Measurements from ENCODE around the gene RSRP1.

Gene RSRP1

DNA sequence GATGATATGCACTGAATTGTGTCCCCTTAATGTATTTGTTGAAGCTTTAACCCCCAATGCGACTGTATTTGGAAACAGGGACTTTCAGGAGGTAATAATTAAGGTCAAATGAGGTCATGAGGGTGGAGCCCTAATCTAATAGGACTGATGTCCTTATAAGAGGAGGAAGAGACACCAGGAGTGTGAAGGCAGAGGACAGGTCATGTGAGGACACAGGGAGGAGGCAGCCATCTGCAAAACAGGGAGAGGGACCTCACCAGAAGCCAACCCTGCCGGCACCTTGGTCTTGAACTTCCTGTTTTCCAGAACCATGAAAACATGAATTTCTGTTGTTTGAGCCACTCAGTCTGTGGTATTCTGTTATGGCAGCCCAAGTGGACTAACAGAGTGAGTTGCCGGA, 30.2 kb downstream of the RSRP1 start:
- no peak for DNase-seq

DNA sequence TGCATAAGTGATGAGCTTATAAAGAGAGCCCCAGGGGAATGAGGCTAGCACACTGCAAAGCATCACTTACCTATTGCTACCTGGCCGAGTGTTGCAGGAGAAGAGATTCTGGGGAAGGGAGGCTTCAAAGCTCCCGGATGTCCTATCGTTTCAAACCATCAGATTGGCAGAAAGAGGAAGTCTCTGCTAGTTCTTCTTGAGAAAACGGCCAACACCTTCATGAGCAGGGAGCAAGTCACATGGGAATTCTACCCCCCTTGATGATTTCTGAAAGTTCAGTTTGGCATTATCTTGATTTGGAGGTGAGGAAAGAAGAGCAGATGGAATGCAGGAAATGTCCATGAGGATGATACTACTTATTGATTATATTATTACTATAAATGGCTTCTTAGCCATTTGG, 31.1 kb downstream of the RSRP1 start:
- no peak for DNase-seq

DNA sequence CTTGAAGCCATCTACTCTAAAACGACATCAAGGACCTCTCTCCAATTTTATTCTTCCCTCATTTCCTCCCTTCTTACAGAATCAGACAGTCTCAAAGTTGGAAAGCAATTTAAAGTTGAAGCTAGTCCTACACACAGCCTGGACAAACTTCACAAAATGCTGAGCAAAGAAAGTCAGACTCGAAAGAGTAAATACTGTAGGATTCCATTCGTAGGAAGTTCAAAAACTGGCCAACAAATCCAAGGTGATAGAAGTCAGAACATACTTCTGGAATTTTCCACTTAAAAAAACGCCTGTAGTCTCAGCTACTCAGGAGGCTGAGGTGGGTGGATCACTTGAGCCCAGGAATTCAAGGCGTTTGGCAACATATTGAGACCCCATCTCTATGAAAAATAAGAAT, 34.5 kb downstream of the RSRP1 start:
- no peak for DNase-seq

DNA sequence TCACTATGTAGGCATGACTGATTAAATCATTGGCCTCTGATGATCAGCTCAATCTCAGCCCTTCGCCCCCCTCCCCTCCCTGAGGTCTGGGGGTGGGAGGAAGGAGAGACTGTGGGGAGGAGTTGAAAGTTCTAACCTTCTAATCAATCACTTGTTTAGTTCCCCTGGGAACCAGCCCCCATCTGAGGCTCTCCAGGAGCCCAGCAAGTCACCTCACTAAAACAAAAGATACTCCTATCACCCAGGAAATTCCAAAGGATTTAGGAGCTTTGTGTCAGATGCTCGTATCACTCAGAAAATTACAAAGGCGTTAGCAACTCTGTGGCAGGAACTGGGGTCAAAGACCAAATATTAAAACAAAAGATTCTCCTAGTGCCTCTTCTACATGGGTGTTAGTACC, 36.5 kb downstream of the RSRP1 start:
- no peak for DNase-seq

DNA sequence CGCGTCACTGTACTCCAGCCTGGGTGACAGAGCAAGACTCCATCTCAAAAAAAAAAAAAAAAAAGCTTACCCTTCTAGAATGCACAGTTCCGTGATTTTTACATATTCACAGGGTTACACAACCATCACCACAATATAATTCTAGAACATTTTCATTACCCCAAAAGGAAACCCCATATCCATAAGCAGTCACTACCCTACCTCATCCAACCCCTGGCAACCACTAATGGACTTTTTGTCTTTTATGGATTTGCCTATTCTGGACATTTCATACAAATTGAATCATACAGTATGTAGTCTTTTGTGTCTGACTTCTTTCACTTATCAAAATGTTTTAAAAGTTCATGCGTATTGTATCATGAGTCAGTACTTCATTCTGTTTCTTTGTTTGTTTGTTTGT, 37.7 kb downstream of the RSRP1 start:
- DNase-seq, result no peak

DNA sequence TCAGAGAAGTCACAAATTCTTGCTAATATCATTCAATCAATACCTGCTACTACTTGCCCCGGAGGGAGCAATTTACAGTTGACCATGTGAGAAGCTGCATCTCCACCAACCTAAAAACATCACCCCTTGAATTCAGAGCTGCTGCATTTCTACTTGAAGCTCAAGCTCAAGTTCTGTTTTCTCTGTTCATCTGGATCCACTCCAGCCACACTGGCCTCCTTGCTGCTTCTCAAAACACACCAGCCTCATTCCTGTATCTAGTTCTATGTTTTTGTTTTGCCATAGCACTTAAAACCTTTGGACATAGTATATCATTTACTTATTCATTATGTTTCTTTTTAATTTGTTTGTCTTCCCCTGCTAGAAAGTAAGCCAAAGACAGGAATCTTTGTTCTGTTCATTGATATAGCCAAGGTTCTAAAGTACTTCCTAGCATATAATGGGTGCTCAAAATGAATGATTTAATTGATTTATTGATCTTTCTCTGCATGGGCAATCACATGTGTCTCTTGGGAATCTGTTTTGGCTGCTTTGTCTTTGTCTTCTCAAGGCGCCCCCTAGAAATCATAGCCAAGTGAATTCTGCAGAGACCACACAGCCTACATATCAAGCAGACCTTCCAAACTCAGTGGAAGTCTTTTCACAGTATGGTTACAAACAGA, 38.6 kb downstream of the RSRP1 start:
- DNase-seq, result no peak

DNA sequence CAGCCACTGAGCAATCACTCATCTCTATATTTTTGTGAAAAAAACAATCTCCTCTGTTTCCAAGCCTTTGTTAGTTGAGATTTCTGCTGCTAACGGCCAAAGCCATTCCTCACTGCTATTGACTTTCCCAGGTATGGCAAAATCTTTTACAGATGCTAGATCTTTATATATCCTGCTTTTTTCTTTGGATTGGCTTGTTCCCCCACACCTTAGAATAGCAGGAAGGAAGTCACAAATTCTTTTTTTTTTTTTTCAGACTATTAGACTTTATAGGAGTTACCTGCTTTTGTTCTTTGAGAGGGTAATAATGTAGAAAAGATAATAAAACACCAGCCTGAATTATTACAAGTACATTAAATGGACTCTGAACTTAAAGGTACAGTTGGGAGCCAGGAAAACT, 39.2 kb downstream of the RSRP1 start:
- DNase-seq, result no peak

DNA sequence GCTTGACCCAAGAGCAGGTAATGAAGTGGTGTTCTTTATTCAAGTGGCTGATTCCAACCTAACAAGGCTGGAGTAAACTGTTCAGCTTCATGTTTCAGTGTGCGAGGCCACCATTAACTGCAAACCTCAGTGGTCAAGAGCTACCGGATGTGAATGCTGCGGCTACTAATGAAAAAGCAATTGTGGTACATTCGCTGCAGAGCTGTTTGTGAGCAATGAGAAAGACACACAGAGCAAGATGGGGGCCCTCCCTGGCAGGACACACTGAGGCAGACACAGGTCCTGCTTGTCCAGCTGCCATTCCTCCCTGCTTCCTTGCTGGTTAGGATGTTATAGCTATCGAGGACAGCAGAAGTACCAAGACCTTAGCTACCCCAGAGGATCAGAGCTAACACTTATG, 41.1 kb downstream of the RSRP1 start:
- DNase-seq, result no peak

DNA sequence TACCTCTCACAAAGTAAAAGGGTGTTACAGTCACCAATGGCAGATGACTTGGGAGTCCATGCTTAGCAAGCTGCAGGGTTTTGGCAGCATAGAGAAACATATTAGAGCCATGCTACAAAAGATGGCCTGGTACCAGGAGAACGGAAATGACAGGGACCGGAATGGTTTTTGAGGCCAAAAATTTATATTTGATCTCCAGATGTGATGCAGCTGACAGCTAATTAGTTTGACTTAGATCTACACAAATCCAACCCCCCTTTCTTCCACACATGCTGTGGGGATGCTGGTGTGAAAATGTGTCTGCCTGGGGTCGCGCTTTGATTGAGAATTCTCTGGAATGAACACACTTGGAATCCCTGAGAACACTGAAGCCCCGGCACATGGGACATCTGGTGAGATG, 41.5 kb downstream of the RSRP1 start:
- no peak for DNase-seq

DNA sequence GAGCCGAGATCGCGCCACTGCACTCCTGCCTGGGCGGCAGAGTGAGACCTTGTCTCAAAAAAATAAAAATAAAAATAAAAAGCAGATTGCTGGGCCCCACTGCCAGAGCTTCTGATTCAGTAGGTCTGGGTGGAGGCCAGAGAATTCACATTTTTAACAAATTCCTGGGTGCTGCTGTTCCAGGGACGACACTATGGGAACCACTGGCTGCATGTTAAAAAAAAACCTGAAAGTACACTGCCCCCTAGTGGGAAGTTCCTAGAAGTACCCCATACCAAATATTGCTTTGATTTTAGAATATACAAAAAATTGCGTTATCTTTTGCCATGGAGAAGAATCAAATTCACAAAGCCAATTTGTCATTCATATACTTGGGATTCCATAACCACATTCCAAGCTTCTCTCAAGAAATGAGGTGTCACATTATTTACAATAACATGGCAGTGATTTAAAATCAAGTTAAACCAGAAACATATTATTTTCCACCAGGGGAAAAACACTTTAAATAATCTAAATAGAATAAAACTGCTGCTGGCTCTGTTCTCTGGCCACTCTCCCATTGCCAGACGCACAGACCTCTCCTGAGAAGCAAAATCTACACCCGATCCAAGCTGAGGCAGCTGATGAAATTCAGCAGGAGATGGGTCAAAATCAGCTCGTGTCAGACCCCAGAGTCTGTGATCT, 42.3 kb downstream of the RSRP1 start:
- peak; percentile 60 for DNase-seq

DNA sequence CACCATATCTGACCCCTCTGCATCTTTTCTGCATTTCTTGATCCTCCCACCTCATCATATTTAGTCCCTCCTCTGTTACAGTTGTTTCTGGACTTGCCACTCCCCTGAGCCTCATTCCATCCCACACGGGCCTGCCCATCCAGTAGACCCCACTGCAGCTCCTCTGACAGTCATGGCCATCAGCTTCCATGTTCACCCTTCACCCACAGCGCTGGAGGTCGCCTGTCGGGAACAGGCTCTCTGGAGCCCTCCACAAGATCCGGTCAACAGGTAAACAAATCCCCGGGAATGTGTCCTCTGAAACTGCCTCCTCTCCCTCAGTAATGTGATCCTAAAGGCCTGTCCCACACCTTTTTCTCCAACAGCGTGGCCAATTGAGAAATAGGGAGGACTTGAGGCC, 46.2 kb downstream of the RSRP1 start:
- DNase-seq, result no peak

DNA sequence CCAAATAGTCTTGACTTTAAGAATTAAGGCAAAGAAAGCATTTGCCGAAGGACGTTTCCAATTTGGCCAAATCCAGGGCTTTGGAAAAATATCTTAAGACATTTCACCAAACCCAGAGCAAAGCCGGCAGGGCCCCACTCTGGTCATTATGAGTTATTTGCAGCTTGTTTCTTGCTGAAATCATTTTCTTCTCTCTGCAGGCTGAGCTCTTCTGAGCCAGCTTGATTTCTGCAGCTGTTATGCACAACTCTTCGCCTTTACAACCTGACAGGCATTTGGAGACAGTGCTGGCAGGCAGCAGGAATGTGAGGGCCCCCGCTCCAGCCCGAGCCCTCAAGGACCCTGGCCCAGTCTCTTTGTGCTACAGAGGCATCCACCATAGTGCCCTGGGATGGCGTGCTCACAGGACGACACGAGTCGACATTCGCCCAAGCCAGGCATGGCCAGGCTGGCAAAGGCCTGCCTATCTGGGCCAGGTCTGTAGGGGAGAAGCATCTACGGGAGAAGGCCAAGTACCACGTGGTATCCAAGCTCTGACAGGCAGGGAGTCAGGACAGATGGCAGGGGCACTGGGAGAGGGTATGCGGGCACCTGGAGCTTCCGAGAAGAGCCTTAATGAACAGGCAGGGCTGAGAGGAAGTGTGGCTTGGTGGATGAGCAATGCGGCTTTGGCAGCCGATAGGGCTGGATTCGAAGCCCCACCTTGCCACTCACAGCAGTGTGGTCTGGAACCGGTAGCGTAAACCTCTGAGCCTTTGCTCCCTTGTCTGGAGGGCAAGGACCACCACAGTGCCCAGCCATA, 47.2 kb downstream of the RSRP1 start:
- no peak for DNase-seq

DNA sequence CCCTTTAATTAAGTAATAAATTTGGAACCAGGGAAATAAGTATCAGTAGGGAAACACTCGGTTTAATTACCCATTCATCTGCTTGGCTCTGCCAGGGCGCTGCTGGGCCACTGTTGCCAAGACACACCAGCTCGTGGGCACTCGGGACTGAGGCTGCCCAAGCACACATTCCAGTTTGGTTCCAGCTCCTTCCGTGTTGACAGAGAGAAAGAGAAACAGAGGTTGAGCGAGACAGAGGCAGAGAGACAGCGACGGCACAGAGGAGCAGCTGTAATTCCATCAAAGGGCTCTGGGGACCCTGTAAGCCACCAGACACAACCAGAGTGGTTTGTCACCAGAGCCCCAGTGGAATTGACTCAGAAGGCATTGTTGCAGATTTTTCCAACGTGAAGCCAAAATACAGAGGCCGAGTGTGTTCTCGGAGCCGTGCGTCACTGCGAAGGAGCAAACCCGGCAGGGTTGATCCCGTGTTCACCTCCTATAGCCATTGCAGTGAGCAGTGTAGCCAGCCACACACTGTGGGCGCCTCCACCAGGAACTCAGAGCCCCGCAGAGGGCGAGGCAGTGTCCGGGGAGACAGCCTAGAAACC, 48.5 kb downstream of the RSRP1 start:
- no peak for DNase-seq

DNA sequence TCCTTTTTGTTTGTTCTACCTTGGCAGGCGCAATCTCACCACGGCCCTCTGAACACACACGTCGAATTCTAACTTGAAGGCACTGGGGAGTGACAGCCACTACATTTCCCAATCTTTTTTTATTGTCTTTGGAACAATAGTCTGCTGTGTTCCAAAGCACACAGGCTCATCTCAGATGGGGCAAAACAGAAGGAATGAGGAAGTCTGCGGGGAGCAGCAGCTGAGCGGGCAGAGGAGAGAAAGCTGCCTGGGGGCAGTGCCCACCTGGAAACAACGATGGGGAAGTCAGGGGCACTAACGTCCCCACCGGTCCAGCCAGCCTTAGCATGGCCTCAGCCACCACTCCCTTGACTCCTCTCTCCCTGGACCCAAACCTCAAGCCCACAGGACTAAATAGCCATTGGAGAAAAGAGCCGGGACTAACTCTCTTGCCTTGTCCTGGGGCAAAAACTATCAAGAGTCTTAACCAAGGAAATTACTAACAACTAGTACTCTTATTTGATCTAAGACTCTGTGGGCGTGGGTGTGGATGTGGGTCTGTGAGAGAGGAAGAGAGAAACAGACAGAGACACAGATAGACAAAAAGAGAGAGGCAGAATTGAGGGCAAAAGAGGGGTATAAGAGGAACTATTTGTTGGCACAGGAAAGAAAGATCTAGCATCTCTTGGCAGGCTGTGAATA, 49.1 kb downstream of the RSRP1 start:
- DNase-seq, result no peak

DNA sequence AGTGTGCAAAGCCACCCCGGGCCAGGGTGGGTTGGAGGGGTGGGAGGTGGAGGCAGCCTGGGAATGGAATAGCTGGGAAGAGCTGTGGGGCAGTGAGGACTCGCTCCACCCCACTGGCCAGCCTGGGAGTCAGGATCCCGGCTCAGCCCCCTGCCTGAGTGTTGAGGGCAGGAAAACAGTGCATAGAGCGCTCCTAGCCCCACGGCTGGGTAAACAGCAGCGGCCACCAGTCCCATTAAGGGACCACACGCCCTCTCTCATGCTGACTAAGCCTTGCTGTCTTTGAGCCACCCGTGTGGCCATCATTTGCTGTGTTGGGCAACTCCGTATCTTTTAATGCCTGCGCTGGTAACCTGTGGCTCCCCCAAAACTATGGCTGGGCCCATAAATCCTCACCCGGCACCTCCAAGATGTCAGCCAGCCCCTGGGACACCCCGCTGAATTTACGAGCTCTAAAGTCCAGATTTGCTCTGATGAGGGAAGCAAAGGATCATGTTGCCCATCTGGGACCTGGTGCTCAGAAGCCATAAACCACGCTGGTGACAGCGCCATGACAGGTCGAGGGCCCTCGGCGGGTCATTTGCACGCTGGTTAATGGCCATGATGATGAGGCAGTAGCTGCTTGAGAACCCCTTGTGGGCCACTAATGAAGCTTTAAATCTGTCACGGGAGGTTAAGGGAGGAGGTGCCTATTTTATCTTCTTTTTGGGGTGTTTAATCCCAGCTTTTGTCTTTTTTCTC, 49.8 kb downstream of the RSRP1 start:
- no peak for DNase-seq

DNA sequence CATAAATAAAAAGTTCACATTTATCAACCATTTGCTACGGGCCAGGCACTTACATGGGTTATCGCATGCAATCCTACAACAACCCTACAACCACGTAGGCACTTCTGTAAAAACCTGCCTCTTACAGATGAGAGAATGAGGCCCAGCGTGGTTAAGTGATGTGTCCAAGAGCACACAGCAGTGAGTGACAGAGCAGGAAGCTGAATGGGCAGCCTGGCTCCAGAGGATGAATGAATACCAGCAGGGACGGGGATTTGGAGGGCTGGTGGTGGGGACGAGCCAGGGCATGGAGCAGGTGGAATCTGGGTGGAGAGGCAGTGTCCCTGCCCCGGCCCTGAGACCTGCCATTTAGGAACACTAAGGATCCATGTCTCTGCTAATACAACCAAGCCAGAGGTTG, 50.4 kb downstream of the RSRP1 start:
- no peak for DNase-seq

DNA sequence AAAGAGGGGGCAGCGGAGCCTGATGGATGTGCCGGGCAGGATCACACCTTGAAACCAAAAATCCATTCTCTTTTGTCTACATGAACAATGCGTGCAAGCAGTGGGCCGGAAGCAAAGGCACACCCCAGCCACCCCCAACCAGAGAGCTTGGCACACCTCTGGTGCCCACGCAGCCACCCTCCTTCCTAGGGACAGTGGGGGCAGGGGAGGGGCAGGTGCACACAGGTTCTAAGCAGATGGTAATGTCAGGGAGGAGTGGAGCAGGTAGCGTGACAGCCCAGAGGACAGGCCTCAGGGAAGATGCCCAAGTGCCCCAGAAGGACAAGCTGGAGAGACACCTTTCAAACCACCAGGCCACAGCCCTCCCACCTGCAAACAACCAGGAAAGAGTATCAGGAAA, 51.4 kb downstream of the RSRP1 start:
- DNase-seq, result no peak

DNA sequence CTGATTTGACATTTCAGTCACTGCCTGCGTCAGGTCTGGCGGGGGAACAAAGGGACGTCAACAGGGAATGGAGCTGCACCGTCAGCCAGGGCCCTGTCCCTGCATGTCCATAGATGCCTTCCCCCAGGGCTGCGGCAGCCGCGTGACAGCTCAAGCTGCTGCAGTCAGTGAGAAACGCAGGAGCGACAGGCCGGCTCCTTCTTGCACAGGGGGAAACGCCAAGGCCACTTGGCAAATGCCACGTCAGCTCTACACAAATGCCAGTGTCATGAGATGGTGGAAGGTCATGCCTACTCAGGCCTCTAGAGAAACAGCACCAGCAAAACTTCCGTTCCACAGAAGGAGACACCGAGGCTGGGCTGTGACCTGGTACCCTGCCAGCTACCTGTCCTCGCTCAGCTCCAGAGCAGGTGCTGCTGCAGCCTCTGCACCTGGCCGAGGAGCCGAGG, 52.7 kb downstream of the RSRP1 start:
- no peak for DNase-seq

DNA sequence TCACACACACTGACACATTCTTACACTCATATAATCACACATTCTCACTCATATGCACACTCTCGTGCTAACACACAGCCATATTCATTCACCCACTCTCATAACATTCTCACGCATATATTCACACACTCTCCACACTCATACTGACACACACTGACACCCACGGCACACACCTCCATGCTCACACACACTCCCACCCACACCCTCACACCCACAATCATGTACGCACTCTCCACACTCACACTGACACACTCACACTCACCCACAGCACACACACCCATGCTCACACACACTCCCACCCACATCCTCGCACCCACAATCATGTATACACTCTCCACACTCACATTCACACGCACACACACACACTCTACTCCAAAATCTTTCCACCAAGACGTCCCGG, 53.2 kb downstream of the RSRP1 start:
- no peak for DNase-seq

DNA sequence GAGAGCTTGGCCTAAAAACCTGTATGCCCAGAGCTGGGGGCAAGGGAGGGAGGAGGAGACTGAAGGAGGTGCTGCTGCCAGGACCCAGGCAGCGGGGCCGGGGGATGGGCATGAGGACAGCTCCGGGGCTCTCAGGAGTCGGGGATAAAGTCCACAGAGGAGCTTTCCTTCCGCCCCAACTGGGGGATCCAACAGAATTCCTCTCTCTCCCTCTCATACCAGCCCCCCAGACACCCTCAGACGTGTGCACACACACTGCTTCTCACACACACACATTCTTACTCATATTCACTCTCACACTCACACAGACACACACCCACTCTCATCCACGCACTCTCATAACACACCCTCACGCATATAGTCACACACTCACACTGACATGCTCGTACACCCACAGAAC, 54.0 kb downstream of the RSRP1 start:
- DNase-seq, result no peak

Measured in HCEC 1CT (cell line).